ENCODE results near the gene SLC2A8. TPM values are rescaled to one million over a fixed set of nuclear protein-coding genes. Genes with fewer than 3 reads are reported as not detected.

SLC2A8 gene
- polyA plus RNA-seq: 7.1 to 14.2 TPM (median 9.5 TPM) in 3 replicates
- 2.4 TPM for polyA plus RNA-seq (2011; ENCODE audit: low read depth)
- polyA plus RNA-seq (2011; cell fraction: cytosol; rRNA removed): 5.4 and 8.5 TPM in 2 replicates
- 16.8 and 24.0 TPM in 2 replicates for polyA plus RNA-seq (2011; cell fraction: nucleus; rRNA removed)
- 7.5 and 9.3 TPM in 2 replicates for polyA plus RNA-seq (2012; ENCODE audit: low replicate concordance)
- 7.3 to 12.3 TPM (median 8.2 TPM) in 3 replicates for polyA minus RNA-seq
- polyA minus RNA-seq (2011; cell fraction: cytosol; rRNA and poly(A)+ RNA removed): 14.0 TPM
- polyA minus RNA-seq (2011; cell fraction: nucleus; rRNA and poly(A)+ RNA removed): 13.7 and 15.5 TPM in 2 replicates

- Histone ChIP-seq H3K4me1 (ENCODE audit: control insufficient read depth, extremely low read depth, insufficient read depth, low read length) (peaks cover 11% of the 10 kb centered on the region), H3K79me2 (ENCODE audit: control insufficient read depth, insufficient read depth, low read length) (no peaks in the 10 kb centered on the region), H4K20me1 (ENCODE audit: control insufficient read depth, extremely low read depth, insufficient read depth, low read length) (no peaks in the 10 kb centered on the region), H3K36me3 (ENCODE audit: control insufficient read depth in 2 of 2, extremely low read depth in 1 of 2, insufficient read depth in 2 of 2, low read length in 2 of 2) (peaks cover 4% of the 10 kb centered on the region in 2 experiments), H3K9me1 (ENCODE audit: control insufficient read depth, extremely low read depth, insufficient read depth, low read length) (no peaks in the 10 kb centered on the region), H3K9ac (ENCODE audit: control insufficient read depth, extremely low read depth, insufficient read depth, low read length) (peak within 1 kb of the TSS; percentile 77), H3K4me2 (ENCODE audit: control insufficient read depth, extremely low read depth, insufficient read depth, low read depth, low read length) (peak within 1 kb of the TSS; percentile 91), H3K27me3 (ENCODE audit: control insufficient read depth, extremely low read depth, insufficient read depth, low read length) (no peaks in the 10 kb centered on the region), H3K9me3 (ENCODE audit: control insufficient read depth, low read depth, low read length) (no peaks in the 10 kb centered on the region), H2AFZ (ENCODE audit: control insufficient read depth, low read length) (peak within 1 kb of the TSS; percentile 86), H3K4me3 (ENCODE audit: control insufficient read depth in 2 of 3, extremely low read depth in 1 of 3, insufficient read depth in 2 of 3, low read depth in 1 of 3, low read length in 3 of 3) (peak within 1 kb of the TSS; percentile 70 to 78 (median 76)), H3K27ac (ENCODE audit: control insufficient read depth, insufficient read depth, low read length) (peak within 1 kb of the TSS; percentile 48)
- peak; percentile 95 for FAIRE-seq
- dilution Hi-C loops (cut with MboI; ENCODE audit: extremely low pct_ligation_motif_present, low sequenced_read_pairs): loop anchor here (10.0 kb wide), 1 partner anchor 62 kb away; no protein-coding TSS in a partner anchor
- peak; percentile 98 for DNase-seq (ENCODE audit: low read depth, low spot score)
- TF ChIP-seq CTCF (optimal IDR thresholded peaks at IDR 0.05 in 1 of 3, IDR thresholded peaks at IDR 0.05 in 1 of 3, conservative IDR thresholded peaks at IDR 0.05 in 1 of 3; ENCODE audit: extremely low read depth in 1 of 3, insufficient read depth in 2 of 3, low read length in 3 of 3): peak in 2 of 3 experiments; percentile 18 to 41
- no peak for TF ChIP-seq EZH2 (IDR thresholded peaks at IDR 0.05; ENCODE audit: low read length)
Measured at GRCh38 chr9:127396808-127397645, at the start of gene SLC2A8. Gene SLC2A8, plus strand, starts transcription at chr9:127397169. Its CDS starts 62 bp downstream, at chr9:127397231.

- DNase-seq (ENCODE audit: low read depth, low spot score) (no peak), FAIRE-seq (peak; percentile 71)
- dilution Hi-C loops (cut with MboI; ENCODE audit: extremely low pct_ligation_motif_present, low sequenced_read_pairs): no loop called here
- Histone ChIP-seq H3K27me3 (ENCODE audit: control insufficient read depth, extremely low read depth, insufficient read depth, low read length) (no peaks in the 10 kb centered on the region), H3K9ac (ENCODE audit: control insufficient read depth, extremely low read depth, insufficient read depth, low read length) (no peak overlapping the region), H3K9me1 (ENCODE audit: control insufficient read depth, extremely low read depth, insufficient read depth, low read length) (no peaks in the 10 kb centered on the region), H3K4me1 (ENCODE audit: control insufficient read depth, extremely low read depth, insufficient read depth, low read length) (no peaks in the 10 kb centered on the region), H3K4me2 (ENCODE audit: control insufficient read depth, extremely low read depth, insufficient read depth, low read depth, low read length) (no peak overlapping the region), H2AFZ (ENCODE audit: control insufficient read depth, low read length) (no peak overlapping the region), H3K36me3 (ENCODE audit: control insufficient read depth in 2 of 2, extremely low read depth in 1 of 2, insufficient read depth in 2 of 2, low read length in 2 of 2) (no peaks in the 10 kb centered on the region), H4K20me1 (ENCODE audit: control insufficient read depth, extremely low read depth, insufficient read depth, low read length) (no peaks in the 10 kb centered on the region), H3K79me2 (ENCODE audit: control insufficient read depth, insufficient read depth, low read length) (no peaks in the 10 kb centered on the region), H3K4me3 (ENCODE audit: control insufficient read depth in 2 of 3, extremely low read depth in 1 of 3, insufficient read depth in 2 of 3, low read depth in 1 of 3, low read length in 3 of 3) (no peak overlapping the region), H3K27ac (ENCODE audit: control insufficient read depth, insufficient read depth, low read length) (no peak overlapping the region), H3K9me3 (ENCODE audit: control insufficient read depth, low read depth, low read length) (no peaks in the 10 kb centered on the region)
- peak; percentile 38 to 57 (median 45) for TF ChIP-seq CTCF (optimal IDR thresholded peaks at IDR 0.05 in 1 of 3, IDR thresholded peaks at IDR 0.05 in 1 of 3, conservative IDR thresholded peaks at IDR 0.05 in 1 of 3; ENCODE audit: extremely low read depth in 1 of 3, insufficient read depth in 2 of 3, low read length in 3 of 3)
- no peak for TF ChIP-seq EZH2 (IDR thresholded peaks at IDR 0.05; ENCODE audit: low read length)
Measured at GRCh38 chr9:127347831-127348776, 48.9 kb upstream of the SLC2A8 start.
